GM18520 (cell line): Measurements from ENCODE around the gene CNST.

Source experiments
- ATAC-seq: cut with Tn5 transposase; IDR thresholded peaks from one replicate; pipeline ENCODE4 v1.9.1; 2021; ENCODE audit not compliant: unreplicated experiment

The CNST gene, protein sequence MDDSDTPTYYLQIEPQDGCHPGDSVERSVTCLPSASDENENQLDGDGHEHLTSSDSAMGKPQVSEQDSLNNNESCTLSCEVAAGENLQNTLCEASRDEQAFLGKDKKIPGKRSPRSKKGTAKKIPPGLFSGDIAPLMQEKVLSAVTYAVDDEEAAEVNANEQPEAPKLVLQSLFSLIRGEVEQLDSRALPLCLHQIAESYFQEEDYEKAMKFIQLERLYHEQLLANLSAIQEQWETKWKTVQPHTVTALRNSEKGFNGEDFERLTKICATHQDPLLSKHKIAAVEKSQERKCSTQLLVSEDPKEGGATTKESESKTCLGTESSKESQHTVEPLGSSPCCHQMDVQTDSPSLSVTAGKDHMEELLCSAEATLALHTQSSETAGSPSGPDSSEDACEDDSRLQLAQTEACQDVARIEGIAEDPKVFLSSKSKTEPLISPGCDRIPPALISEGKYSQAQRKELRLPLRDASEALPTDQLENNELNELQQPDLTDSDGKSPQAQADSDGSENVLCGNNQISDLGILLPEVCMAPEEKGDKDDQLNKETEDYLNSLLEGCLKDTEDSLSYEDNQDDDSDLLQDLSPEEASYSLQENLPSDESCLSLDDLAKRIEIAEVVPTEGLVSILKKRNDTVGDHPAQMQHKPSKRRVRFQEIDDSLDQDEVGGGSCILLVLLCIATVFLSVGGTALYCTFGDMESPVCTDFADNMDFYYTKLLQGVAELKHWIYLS

DNA sequence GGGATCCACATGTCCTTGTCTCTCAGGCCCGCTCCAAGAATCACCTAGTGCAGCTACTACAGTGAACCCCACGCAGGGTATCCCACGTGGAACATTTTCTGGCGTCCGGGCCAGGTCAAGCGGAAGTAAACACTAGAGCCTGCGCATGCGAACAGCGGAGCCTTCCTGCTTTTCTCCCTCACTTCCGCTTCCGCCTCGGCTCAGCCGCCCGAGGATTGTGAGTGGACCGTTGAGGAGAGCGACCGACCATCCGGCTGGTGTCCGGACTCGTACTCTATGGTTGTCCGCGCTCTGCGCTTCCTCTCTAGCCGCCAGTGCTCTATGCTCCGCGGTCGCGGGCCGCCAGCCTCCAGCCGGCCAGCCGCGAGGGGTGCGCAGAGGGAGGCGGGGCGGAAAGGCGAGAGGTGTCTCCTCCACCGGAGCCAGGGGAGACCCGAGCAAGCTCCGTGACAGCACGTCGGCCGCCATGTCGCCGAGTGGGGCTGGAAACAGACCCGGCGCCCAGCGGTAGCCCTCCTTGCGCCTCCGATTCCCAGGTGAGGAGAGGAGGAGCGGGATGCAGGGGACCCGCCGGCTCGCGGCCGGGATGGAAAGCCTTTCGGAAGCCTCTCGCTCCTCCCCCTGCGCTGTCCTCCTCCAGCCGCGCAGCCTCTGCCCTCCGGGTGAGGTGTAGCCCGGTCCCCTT lies at the start of gene CNST, which contains the start of gene TFB2M:
Gene CNST (plus strand): TSS at position 329 of the 685 bp plus-strand sequence. CDS start 25,107 bp downstream, outside the sequence.
Gene TFB2M (minus strand): TSS at position 134 of the 685 bp plus-strand sequence. CDS start 123 bp downstream, at position 11.
- peak; percentile 97 for ATAC-seq

DNA sequence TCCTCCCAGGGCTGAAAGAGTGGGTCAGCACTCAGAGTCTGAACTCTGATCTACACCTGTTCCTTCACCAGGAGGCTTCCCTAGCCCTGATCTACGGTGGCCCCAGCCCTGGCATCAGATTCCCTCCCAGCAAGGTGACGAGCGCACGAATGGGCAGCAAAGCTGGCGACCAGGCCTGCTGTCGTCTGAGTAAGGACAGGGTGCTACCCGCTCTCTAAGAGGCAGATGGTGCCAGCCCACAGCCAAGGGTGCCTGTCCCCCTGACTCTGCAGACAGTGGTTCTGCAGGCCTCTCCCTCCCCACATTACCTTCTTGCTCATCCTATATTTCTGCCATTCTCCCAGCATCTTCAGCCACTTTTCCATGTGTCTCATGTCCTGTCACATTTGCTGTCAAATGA lies 48.9 kb upstream of the CNST start:
- ATAC-seq: no peak

DNA sequence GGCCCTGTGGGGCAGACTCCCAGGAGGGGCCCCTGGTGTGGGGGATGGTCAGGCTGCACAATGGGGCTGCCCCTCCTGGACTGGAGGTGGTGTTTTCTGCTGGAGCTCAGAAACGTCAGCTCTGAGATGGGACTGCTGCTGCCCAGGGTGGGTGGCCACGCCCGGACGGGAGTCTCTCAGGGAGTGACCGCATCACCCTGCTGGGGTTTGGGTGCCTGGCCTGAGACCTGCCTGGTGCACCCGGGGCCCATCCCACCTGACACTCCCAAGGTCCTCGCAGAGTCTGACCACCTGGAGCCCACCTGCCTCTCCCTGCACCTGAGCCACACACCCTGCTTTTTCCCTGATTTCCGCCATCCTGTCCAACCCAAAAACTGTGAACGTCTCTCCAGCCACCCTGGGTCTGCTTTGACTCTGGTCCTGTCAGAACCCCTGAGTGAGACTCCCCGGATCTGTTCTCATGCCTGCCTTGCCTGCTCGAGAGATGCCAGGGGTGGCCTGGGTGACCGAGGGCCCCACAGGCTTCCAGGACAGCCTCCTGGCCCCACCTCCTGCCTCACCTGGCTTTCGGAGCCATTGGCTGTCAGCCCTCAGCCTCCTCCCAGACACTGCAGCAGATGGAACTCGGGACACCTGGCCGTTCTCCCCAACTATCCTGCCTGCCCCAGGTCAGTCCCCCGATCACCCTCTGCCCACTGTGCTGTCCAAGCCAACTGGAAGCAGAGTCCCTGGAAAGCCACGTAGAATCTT lies 47.6 kb upstream of the CNST start:
- no peak for ATAC-seq

DNA sequence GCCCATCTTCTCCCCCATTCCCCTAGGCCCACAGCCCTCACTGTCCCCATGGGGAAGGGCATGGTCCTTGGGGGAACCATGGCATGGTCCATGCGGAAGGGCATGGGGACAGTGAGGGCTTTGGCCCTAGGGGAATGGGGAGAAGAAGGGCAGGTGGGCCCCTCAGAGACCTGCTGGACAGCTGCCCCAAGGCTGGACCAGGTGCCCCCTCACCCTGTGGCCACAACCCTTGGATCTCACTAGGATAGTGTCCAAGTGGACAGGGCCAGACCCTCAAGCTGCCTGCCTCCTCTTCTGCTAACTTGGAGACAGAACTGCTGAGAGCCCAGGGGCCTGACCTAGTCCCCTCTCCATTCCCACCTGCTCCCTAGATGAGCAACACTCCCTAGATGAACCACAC lies 46.7 kb upstream of the CNST start:
- ATAC-seq: no peak

DNA sequence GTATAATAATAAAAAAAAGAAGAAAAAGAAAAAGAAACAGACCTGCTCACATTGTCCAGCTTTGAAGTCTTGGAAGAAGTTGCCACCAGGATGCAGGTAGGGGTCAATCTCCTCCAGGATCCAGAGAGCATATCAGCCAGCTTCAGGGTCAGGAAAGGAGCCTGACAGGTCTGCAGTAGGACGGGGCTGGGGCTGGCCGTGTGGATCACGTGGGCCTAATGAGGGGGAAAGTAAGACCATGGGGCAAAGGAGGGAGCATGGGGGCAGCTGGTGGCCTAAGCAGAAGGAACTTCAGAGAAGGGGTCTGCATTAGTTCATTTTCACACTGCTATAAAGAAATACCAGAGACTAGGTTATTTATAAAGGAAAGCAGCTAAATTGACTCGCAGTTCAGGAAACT lies 39.9 kb upstream of the CNST start:
- no peak for ATAC-seq

DNA sequence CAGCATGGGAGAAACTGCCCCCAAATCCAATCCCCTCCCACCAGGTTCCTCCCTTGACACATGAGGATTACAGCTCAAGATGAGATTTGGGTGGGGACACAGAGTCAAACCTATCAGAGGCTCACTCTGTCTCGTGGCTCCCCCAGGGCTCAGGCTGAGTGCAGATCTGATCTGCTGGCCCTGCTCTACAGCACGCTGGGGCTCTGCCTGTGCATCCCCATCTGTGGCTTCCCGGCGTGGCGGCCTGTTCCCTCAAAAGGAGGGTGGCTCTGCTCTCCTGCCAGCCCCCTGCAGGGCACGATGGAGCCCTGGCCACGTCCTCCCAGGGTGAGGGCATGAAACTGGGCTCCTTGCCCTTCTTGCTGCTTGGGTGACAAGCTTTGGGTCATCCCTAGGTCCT lies 39.3 kb upstream of the CNST start:
- no peak for ATAC-seq

DNA sequence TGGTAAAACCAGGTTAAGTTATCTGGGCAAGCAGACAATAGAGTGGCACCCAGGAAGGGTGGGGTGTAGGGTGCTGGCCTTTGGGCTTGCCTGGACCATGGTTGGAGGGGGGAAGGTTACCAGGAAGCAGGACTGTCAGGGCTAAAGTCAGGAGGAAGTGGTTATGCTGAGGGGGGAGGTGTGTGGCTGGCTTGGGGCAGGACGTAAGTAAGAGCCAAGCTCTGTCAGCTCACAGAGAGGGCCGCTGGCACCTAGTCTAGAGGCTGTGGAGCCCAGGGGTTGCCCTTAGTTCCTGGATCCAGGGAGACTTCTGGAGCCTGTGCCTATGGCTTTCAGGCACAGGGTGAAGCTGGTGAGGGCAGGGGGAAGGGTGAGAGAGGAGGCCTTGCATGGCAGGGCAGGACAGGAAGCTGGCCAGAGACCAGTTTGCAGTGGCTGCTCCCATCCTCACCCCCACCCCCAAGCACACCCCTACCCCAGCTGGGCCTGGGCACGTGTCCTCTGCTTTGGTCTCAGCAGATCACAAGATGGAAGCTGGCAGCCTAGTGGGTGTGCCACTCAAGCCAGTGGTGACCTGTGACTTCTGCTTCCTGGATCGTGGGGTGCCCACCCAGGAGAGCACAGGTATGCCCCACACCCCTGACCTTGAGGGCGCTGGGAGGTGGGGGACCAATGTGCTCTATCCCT lies 38.7 kb upstream of the CNST start:
- no peak for ATAC-seq

DNA sequence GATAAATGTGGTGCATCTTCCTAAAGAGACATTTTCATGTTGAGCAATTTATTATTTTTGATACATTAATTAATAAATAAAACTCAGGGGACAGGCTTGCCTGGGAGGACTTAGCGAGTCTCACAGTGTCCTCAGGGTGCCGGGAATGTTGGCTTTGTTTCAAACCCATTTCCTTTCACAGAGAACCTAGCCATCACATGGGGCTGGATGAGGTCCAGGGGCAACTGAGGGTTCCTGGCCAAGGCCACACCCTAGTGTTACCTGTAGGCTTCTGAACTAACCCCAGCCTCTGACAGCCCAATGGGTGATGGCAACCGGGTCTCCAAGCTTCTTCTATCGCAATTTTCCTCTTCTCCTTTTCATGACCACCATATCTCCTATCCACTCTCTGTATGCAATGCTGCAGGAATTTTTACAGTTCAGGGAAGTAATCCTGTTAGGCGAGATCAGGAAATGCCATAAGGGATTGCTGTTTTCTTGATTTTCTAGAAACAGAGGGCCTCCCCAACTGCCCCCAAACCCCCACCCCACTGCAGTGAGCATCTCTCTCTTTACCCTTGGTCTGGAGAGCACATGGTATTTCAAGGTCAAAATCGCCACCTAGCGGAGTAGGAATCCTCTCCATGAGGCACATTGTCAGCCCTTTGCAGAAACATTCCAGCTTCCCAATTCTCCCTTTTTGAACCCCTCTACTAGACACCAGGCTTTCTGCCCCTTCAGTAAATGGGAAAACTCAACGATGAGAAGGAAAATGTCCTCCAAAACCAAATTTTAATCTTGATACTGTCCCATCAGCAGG lies 37.1 kb upstream of the CNST start:
- ATAC-seq: no peak

DNA sequence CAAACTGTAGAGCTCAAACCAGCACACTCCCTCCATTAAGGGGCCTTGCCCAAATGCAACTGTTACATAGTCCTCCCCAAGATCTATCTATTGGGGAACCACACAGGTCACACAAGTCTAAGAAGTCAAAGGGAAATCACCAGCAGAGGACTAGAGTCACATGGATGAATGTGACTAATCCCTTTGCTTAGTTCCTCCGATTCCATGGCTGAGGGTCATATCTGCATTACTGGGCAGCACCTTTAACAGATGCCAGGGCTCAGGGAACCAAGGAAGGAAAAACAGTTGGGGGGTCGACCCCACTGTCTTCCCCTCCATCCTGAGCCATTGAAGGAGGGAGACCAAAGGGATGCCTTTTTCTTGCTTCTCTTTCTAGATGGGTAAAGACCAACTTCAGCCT lies 35.8 kb upstream of the CNST start:
- no peak for ATAC-seq

DNA sequence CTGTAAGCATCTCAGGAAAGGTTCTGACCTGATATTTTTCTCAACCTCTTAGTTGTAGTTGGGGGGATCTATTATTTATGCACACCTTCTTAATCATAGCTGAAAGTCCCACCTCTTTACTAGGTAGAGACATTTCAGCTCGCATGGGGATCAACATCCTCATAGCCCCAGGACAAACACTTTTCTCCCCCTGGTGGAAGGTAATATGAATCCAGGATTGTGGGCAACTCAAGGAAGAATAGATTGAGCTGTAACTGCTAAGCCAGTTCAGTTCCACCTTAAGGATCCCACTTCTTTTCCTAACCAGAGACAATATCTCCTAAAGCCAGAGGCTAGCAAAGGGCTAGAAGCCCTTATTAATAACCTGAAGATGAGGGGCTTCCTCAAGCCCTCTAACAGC lies 33.7 kb upstream of the CNST start:
- no peak for ATAC-seq

DNA sequence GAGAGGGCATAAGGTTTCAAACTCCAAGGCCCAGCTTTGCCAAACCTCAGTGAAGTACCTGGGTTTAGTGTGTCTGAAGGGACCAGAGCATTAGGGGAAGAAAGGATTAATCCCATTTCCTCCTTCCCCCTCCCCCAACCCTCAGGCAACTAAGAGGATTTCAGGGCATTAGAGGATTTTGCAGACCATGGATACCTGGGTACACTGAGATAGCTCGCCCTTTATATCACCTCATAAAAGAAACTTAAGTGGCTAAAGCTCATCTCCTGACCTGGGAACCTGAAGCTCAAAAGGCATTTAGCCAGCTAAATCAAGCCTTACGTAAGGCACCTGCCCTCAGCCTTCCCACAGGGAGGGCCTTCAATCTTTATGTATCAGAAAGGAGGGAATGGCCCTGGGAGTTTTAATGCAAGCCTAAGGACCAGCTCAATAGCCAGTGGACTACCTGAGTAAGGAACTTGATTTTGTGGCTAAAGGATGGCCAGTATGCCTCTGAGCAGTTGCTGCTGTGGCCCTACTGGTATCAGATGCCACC lies 32.8 kb upstream of the CNST start:
- ATAC-seq: no peak

DNA sequence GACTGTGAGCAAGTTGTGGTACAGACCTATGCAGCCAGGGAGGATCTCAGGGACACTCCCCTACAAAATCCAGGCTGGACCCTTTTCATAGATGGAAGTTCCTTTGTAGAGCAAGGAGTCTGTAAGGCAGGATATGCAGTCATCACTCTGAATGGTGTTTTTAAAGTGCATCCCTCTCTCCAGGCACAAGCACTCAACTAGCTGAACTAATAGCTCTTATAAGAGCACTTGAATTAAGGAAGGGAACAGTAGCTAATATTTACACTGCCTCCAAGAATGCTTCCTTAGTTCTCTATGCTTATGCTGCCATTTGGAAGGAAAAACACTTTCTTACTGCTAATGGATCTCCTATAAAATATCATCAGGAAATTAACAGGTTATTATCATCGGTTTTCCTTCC lies 32.1 kb upstream of the CNST start:
- ATAC-seq: no peak

DNA sequence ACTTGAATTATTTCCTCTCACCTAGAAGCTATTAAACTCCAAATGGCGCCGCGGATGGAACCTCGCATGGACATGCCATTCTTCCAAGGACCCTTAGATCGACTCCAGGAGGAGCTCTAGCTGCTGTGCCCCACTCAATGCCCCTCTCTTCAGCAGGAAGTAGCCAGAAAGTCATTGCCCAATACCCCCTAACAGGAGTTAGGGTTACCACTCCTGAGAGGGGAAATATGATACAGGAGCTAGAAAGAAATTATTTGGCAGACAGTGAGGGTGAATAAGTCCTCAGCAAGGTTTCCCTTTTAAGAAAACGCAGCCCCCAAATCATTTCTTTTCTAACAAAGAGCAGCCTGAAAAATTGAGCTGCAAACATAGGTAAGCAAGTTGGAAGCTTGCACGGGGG lies 28.8 kb upstream of the CNST start:
- no peak for ATAC-seq

DNA sequence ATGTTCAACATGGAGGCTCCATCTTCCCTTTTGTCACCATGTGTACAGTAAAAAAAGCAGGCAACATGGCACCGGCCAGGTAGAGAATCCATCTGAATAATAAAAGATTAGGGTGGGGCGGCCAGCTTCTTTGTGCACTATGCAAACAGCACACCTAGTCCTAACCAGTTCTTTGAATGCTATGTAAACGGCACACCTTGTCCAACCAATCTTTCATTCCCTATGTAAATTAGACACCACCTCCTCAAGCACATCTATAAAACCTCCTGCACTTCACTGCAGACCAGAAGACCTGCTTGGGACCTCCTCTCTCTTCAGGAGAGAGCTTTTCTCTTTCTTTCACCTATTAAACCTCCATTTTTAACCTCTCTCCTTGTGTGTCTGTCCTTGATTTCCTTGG lies 28.4 kb upstream of the CNST start:
- ATAC-seq: no peak

DNA sequence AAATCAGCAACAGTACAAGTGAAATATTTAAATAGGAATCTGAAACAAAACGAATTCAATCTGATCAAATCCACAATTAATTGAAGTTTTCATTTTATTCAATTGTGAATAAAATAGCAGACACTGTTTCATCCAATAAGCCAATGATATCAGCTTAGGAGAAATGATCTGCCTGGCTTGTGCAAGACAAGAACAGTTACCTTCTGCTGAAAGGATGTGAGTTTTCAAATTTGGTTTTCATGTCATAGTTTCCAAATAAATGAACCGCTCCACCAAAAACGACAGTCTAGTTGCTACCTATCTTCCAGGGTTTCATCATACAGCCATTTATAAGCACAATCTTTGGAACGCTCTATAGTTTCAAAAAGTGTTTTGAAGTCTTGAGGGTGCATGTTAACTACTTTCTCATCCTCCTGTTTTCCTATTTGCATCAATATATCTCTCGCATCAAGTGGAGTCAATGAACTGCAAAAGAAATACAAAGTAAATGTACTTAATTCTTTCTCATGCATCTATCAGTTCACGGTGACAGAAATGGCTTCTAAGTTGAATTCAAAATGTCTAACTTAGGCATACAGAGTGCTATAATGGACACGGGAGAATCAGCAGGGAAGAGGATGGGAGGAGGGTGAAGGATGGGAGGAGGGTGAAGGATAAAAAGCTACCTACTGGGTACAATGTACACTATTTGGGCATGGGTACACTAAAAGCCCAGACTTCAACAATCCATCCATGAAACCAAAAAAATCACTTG lies 25.3 kb upstream of the CNST start:
- ATAC-seq: no peak

DNA sequence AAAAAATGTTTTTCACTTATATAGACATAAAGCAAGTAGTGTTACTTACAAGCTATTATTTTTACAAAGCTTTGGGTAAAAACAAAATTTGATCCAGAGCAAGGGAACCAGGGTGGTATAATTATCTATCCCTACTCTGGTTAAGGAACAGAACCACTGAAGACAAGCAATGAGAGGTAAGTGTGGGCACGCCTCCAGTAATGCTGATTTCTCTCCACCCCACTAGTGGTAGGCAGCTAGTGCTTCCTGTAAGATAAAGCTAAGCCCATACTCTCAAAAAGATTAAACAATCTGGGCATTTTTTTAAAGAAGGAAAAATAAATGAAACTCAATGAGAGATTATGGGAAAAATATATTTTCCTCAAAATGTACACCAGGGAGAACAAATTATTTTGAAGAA lies 22.3 kb upstream of the CNST start:
- no peak for ATAC-seq

DNA sequence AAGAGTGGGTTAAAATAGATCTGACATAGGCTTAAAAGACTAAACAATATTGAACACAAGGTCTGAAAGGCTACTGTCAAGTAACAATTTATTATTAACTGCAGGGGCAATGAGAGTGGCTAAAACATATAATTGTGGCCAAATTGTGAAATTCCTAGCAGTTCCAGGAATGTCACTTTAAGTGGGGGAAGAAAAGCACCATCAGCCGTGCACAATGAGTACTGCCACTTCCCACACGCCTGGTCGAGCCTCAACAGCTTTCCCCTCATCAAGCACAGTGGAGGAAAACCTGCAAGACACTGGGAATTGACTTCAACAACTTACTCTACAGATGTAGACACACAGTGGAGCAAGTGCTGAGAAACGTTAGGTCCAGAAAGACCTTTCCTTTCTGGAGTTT lies 16.6 kb upstream of the CNST start:
- no peak for ATAC-seq

DNA sequence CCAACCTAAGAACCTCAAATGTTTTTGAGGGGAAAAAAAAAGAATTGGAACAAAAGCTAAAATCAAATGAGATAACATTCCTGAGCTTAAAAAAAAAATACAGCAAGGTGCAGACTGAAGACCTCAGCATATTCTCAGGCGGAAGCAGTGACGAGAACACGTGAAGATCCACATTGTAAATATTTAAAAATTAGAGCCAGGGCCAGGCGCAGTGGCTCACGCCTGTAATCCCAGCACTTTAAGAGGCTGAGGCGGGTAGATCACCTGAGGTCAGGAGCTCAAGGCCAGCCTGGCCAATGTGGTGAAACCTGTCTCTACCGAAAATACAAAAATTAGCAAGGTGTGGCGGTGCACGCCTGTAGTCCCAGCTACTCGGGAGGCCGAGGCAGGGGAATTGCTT lies 15.9 kb upstream of the CNST start:
- no peak for ATAC-seq

DNA sequence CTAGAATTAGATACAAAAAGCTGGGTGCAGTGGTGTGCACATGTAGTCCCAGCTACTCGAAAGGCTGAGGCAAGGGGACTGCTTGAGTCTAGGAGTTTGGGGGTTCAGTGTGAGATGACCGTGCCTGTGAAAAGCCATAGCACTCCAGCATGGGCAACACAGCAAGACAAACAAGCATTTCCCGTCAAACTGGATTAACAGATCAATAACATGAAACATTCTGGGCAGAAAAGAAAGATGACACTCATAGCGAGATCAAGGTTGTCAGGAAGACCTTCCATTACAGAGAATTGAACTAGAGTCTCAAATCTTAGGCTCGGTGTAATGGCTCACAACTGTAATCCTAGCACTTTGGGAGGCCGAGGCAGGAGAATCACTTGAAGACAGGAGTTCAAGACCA lies 14.1 kb upstream of the CNST start:
- ATAC-seq: no peak
